GM23248 (cell line): ENCODE results near the gene KRT71. TPM values are rescaled to one million over a fixed set of nuclear protein-coding genes. Genes with fewer than 3 reads are reported as not detected.

Experiments
- DNase-seq: peaks from one replicate; pipeline ENCODE4 v3.0.0-alpha.2; 2015
- H2AFZ ChIP-seq: fragments of 200-600 bp; sonication (generic); 2 replicates; pipeline ENCODE4 v1.6.1; 2016; ENCODE audit warnings: antibody characterized with exemption
- H3F3A ChIP-seq: fragments of 200-600 bp; sonication (generic); 2 replicates; pipeline ENCODE4 v1.6.1; 2016; ENCODE audit warnings: mild to moderate bottlenecking, antibody characterized with exemption, mixed run types; ENCODE audit not compliant: insufficient read depth
- H3K27ac ChIP-seq: fragments of 200-600 bp; sonication (generic); 2 replicates; pipeline ENCODE4 v1.5.1; 2016; ENCODE audit warnings: mild to moderate bottlenecking
- H3K27me3 ChIP-seq: fragments of 200-600 bp; sonication (generic); replicated peaks from 2 replicates; pipeline ENCODE4 v1.6.1; 2016; ENCODE audit warnings: mild to moderate bottlenecking; ENCODE audit not compliant: insufficient read depth
- H3K36me3 ChIP-seq: fragments of 200-600 bp; sonication (generic); 2 replicates; pipeline ENCODE4 v1.6.1; 2016; ENCODE audit warnings: low read depth, mild to moderate bottlenecking
- H3K4me1 ChIP-seq: fragments of 200-600 bp; sonication (generic); 2 replicates; pipeline ENCODE4 v1.6.1; 2016; ENCODE audit warnings: mild to moderate bottlenecking; ENCODE audit not compliant: insufficient read depth
- H3K4me2 ChIP-seq: fragments of 200-600 bp; sonication (generic); one replicate; pipeline ENCODE4 v1.6.1; 2016; ENCODE audit warnings: mild to moderate bottlenecking; ENCODE audit not compliant: unreplicated experiment
- H3K4me3 ChIP-seq: fragments of 200-600 bp; sonication (generic); 2 replicates; pipeline ENCODE4 v1.5.1; 2016; ENCODE audit warnings: mild to moderate bottlenecking
- H3K79me2 ChIP-seq: fragments of 200-600 bp; sonication (generic); 2 replicates; pipeline ENCODE4 v1.6.1; 2016; ENCODE audit warnings: mild to moderate bottlenecking; ENCODE audit not compliant: insufficient read depth
- H3K9ac ChIP-seq: fragments of 200-600 bp; sonication (generic); 2 replicates; pipeline ENCODE4 v1.6.1; 2016; ENCODE audit warnings: mild to moderate bottlenecking
- H3K9me2 ChIP-seq: fragments of 200-600 bp; sonication (generic); 2 replicates; pipeline ENCODE4 v1.6.1; 2016; ENCODE audit warnings: mixed run types, mild to moderate bottlenecking, moderate library complexity; ENCODE audit not compliant: insufficient read depth
- H3K9me3 ChIP-seq: fragments of 200-600 bp; sonication (generic); one replicate; pipeline ENCODE4 v1.6.1; 2017; ENCODE audit warnings: low read depth
- H4K20me1 ChIP-seq: fragments of 200-600 bp; sonication (generic); 2 replicates; pipeline ENCODE4 v1.6.0; 2016; ENCODE audit not compliant: insufficient read depth
- EZH2 ChIP-seq: fragments of 200-600 bp; sonication (generic); IDR thresholded peaks from 2 replicates; pipeline ENCODE4 v1.6.1; 2018; ENCODE audit warnings: antibody characterized with exemption, mild to moderate bottlenecking; ENCODE audit not compliant: insufficient read depth, poor library complexity, severe bottlenecking
- EZH2phosphoT487 ChIP-seq: fragments of 200-600 bp; sonication (generic); IDR thresholded peaks from 2 replicates; pipeline ENCODE4 v1.6.1; 2018; ENCODE audit warnings: antibody characterized with exemption, moderate library complexity, mild to moderate bottlenecking, low read depth; ENCODE audit not compliant: insufficient read depth
- WGBS, 2 experiments: methylation state at CpG; one replicate each; pipeline ENCODE4 v1.1.6; 2015 to 2017; ENCODE audit warnings: low lambda C conversion rate in 2 of 2, low coverage in 1 of 2; ENCODE audit errors: missing lambda C conversion rate in 2 of 2; 5-methylcytosine and 5-hydroxymethylcytosine counted together
- in situ Hi-C: fragments of 300-500 bp; cut with MboI; formaldehyde crosslinking; loops from 2 replicates; pipeline ENCODE4 v1.15.0; 2020
- polyA plus RNA-seq: library from polyadenylated mRNA; unstranded; fragments of >200 nt; fragmentation: Nextera tagmentation; extraction: Ambion mirVana; gene quantifications from 2 replicates; pipeline ENCODE4 v1.2.1, GENCODE V29; 2016
- total RNA-seq: library from RNA; depleted of rRNA; stranded (reverse); fragments of >200 nt; shearing (Covaris generic); gene quantifications from 2 replicates; pipeline ENCODE4 v1.2.3, GENCODE V29; 2014

KRT71 gene
- total and polyA plus RNA-seq, 2 experiments from 2014 or later = not detected

DNA sequence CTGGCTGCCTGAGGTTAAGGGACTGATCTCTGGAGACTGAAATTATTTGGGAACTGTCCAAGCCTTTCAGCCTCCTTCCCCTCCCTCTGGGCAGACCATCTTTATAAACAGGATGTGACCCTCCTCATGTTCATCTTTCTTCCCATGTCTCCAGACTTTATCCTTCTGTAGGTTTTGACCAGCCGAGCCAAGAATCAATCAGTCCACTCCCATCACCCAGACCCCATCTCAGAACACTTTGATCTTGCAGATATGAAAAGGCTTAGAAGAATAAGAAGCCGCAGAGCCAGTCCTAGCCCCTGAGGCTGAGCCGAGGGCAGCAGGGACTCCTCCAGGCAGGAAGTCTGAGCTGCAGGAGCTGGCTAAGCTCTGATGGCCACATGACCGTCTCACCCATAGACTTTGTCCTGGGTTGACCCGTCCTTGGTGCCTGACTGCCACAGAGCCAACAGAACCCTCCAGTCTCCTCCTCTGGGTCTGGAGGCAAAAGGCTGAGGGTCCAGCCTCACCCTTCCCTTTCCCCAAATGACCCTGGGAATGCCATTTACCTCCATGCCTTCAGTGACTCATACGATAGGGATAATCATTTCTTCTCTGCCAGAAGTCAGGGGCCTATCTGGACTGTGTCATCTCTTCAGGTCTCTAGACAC, 1.6 kb downstream of the KRT71 start:
- no peaks in the 10 kb centered on the region for H3K4me1 ChIP-seq
- H3F3A ChIP-seq = no peaks in the 10 kb centered on the region
- no peak overlapping the region for H3K4me2 ChIP-seq
- no peak overlapping the region for H3K9ac ChIP-seq
- no peak overlapping the region for H3K27ac ChIP-seq
- no peak overlapping the region for H3K4me3 ChIP-seq
- DNase-seq = no peak
- in situ Hi-C loops = no loop called here
- H3K9me2 ChIP-seq = no peaks in the 10 kb centered on the region
- WGBS, 2 experiments = 53 to 54% methylated on average over 6 of the region's 6 CpGs
- TF ChIP-seq EZH2phosphoT487 (no peak), EZH2 (no peak)
- no peaks in the 10 kb centered on the region for H3K36me3 ChIP-seq
- H3K79me2 ChIP-seq = no peaks in the 10 kb centered on the region
- H2AFZ ChIP-seq = no peak overlapping the region
- no peaks in the 10 kb centered on the region for H4K20me1 ChIP-seq
- no peaks in the 10 kb centered on the region for H3K9me3 ChIP-seq
- H3K27me3 ChIP-seq = peaks cover 44% of the 10 kb centered on the region

DNA sequence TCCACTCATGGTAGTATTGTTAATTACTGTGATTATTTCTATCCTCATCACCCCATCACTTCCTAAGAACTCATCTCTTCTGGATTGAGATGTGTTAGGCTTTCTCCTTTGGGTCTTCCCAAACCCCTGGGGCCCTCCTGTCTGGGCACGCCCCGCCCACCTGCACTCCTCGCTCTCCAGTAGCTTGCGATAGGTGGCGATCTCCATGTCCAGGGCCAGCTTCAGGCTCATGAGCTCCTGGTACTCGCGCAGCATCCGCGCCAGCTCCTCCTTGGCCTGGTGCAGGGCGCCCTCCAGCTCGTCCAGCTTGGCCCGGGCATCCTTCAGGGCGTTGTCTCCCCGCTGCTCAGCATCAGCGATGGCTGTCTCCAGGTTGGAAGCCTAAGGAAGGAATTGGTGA, 6.8 kb downstream of the KRT71 start:
- in situ Hi-C loops = no loop called here

DNA sequence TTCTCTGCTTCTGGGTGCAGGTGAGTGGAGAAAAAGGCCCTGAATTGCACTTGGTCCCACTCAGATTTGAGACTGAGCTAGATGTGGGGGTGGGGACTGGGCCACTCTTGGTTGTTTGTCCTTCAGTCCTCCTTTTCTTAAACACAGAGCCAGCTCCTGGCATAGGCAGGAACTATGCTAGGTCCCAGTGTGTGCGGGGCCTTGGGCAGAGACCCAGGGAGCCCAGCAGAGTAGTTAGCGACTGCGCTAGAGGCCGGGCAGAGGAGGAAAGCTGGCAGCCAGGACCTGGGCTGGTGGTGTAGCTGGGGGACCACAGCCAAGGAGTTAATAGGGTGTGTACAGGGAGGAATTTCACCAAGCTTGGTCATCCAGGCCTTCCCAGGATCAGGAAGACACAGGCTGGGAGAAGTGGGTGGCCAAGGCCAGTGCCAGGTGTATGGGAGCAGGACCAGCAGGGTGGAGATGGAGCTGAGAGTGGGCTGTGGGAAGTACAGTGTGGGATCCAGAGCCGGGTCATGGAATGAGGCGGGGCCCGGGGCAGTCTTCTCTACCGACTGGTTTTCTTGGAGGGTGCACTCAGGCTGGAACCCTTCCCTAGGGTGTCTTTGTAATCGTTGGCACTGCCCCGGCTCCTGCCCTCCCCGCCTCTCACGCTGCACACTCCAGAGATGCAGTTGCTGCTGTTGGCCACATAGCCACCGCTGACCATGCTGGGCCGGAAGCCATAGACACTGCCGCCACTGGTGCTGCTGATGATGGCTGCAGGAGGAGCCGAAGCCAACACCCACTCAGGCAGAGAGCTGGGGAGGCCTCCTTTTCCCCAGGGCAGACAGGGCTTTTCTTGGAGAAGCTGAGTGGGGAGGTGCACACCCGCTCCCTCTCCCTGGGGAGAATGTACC, 8.7 kb downstream of the KRT71 start:
- no peaks in the 10 kb centered on the region for H3K9me3 ChIP-seq
- 8 to 10% methylated on average over 16 to 17 of the region's 17 CpGs for WGBS, 2 experiments
- H3K4me1 ChIP-seq = no peaks in the 10 kb centered on the region
- no peak overlapping the region for H3K9ac ChIP-seq
- peaks cover 16% of the 10 kb centered on the region for H3K27me3 ChIP-seq
- no peaks in the 10 kb centered on the region for H4K20me1 ChIP-seq
- TF ChIP-seq EZH2phosphoT487 (no peak), EZH2 (no peak)
- no peaks in the 10 kb centered on the region for H3K9me2 ChIP-seq
- H3K4me2 ChIP-seq = no peak overlapping the region
- DNase-seq = peak; percentile 77
- no peaks in the 10 kb centered on the region for H3K79me2 ChIP-seq
- H2AFZ ChIP-seq = no peak overlapping the region
- H3K4me3 ChIP-seq = no peak overlapping the region
- no peaks in the 10 kb centered on the region for H3K36me3 ChIP-seq
- H3F3A ChIP-seq = no peaks in the 10 kb centered on the region
- in situ Hi-C loops = no loop called here
- H3K27ac ChIP-seq = no peak overlapping the region

More for the DNA sequence above, 6.8 kb downstream of the KRT71 start:
- no peak overlapping the region for H3K4me3 ChIP-seq
- H3K9me2 ChIP-seq = no peaks in the 10 kb centered on the region
- peaks cover 20% of the 10 kb centered on the region for H3K27me3 ChIP-seq
- H2AFZ ChIP-seq = no peak overlapping the region
- H3K9me3 ChIP-seq = no peaks in the 10 kb centered on the region
- no peak for DNase-seq
- no peaks in the 10 kb centered on the region for H3K79me2 ChIP-seq
- no peaks in the 10 kb centered on the region for H3F3A ChIP-seq
- WGBS, 2 experiments = 87 to 88% methylated on average over 13 to 15 of the region's 15 CpGs
- no peak overlapping the region for H3K4me2 ChIP-seq
- H3K4me1 ChIP-seq = no peaks in the 10 kb centered on the region
- TF ChIP-seq EZH2phosphoT487 (no peak), EZH2 (no peak)
- H3K27ac ChIP-seq = no peak overlapping the region
- H4K20me1 ChIP-seq = no peaks in the 10 kb centered on the region
- no peaks in the 10 kb centered on the region for H3K36me3 ChIP-seq
- H3K9ac ChIP-seq = no peak overlapping the region

DNA sequence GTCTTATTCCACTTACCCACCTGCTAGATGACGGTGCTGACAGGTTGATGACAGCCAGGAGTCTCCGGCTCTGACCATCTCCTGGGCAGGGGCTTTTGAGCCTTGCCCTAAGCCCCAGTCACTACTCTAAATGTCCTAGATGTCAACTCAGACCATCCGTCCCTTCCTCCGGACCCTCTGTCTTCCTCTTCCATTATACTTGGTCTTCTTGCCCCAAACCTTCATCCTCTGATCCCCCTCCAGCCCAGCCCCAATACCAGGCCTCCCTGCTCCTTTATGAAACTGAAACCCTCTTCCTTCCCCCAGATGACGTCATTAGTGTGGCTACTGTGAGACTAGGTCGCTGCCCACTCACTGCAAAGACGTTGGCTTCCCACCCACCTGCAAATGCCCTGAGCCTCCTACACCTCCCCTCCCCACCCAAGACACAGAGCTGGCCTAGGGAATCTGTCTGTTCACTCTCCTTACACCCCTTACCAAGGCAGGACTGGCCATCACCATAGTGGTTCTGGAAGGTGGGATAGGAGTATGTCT, 10.1 kb downstream of the KRT71 start:
- Histone ChIP-seq H3K4me2 (no peak overlapping the region), H3K79me2 (no peaks in the 10 kb centered on the region), H2AFZ (no peak overlapping the region), H3K4me1 (no peaks in the 10 kb centered on the region), H3K9me3 (no peaks in the 10 kb centered on the region), H3F3A (no peaks in the 10 kb centered on the region), H3K9me2 (no peaks in the 10 kb centered on the region), H3K9ac (no peak overlapping the region), H3K36me3 (no peaks in the 10 kb centered on the region), H3K27me3 (peaks cover 13% of the 10 kb centered on the region; the same call in 1 of the 2 replicates), H4K20me1 (no peaks in the 10 kb centered on the region), H3K27ac (no peak overlapping the region), H3K4me3 (no peak overlapping the region)
- DNase-seq = no peak
- in situ Hi-C loops = no loop called here
- WGBS, 2 experiments = 66 to 76% methylated on average over 6 to 7 of the region's 7 CpGs
- TF ChIP-seq EZH2phosphoT487 (no peak), EZH2 (no peak)
